TTC549 (cell line): ENCODE results near the gene C9orf85.

Source experiments
- FAIRE-seq: peaks from 2 replicates; lab custom pipeline; 2012; peaks lifted over from hg19 to GRCh38; lab: Jason Lieb, UNC

The C9orf85 gene

DNA sequence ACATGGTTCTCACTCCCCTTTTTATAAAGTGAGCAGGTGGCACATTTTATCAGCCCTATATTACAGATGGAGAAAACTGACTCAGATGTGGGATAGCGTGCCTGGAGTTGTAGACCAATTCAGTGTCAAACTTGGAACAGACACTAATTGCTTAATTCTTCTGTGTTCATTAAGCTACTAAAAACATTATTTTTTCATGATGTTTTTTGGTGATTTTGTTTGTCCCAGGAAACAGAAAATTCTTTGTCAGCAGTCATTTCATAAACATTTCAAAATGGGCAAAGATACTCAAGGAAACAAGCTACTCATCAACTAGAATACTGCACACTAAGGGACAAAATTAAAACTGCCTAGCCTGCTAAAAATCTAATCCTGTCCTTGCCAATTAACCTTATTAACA is 2.6 kb upstream of the C9orf85 start:
- FAIRE-seq, result no peak

DNA sequence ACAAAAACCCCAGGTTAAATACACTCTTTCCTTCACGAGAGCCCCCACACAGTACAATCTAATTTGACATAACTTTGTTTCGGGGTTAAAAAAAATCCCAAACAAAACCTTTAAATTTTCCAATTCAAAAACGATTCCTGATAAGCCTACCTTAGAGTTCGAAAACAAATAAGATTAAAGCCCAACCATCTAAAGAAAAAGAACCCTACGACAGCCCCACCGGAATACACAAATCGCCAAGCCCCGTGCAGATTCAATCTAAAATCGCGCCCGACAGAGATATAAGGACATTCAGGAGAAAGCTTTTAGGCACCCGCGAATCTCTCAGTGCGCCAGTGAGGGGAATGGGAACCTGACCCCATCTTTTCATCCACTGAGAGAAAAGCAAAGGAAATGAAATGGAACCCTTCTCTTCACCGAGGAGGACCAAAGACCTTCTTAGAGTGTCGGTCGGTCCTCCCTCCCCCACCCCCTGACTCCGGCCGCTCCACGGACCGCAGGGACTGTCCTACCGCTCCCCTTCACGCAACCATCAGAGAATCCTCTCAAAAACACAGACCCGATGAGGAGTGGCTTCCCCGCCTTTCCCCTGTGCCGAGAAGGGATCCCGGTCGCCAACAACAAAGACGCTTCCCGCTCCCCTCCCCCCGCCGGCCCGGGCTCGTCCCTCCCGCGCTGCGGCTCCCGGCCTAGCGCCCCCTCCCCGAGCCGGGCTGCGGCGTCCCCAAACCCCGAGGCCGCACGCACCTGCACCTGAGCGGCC is 1.4 kb upstream of the C9orf85 start:
- FAIRE-seq, result no peak

DNA sequence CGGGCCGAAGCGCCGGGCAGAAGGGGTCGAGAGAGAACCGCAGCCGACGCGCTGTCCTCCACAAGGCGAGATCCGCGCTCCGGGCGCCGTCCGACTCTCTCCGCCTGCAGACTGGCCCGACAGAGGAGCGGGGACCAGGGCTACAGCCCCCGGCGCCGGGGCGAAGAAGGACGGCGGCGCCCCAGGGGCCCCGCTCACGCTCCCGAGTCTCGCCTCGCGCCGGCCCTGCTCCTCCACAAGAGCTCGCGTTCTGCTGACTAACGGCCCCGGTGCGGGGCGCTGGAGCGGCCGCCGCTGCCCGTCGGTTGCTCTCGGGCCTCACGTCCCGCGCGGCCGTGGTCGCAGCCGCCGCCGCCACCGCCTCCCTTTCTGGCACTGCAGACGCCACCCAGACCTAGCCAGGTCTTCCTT is 784 bp upstream of the C9orf85 start:
- no peak for FAIRE-seq

DNA sequence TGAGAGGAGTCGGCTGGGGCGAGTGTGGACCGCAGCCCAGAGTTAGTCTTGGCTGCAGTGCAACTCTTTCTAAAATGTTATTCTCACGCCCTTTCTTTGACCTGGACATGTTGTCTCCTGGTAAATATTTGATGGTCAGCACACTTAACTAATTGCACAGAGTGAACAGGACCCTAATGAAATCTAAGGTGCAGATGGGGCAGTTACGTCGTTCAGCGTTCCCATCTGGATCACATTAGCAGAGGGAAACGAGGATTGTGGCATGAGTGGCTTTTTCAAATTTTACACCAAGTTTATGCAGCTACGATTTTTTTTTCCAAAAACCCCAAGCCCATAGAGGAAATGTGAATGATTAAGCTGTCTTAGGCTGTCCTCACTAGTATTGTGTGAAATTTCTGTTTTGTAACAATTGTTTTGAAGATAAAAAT is 483 bp downstream of the C9orf85 start:
- no peak for FAIRE-seq

DNA sequence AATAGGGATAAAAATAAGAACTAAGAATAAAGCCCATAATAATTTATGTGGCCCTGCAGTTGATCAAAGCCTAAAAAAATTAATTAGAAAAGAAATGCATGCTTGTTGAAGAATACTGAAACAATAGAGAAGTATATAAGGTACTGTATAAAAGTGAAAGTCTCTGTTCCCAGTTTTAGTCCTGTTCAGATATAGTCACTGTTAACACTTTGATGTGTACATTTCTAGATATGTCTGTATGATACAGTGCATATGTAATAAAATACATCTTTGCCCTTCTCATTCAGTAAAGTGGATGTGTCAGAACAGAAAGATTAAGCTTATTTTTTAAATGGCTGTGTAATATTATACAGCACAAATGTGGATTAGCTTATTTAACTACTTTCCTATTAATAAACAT is 4.1 kb downstream of the C9orf85 start:
- FAIRE-seq, result no peak

DNA sequence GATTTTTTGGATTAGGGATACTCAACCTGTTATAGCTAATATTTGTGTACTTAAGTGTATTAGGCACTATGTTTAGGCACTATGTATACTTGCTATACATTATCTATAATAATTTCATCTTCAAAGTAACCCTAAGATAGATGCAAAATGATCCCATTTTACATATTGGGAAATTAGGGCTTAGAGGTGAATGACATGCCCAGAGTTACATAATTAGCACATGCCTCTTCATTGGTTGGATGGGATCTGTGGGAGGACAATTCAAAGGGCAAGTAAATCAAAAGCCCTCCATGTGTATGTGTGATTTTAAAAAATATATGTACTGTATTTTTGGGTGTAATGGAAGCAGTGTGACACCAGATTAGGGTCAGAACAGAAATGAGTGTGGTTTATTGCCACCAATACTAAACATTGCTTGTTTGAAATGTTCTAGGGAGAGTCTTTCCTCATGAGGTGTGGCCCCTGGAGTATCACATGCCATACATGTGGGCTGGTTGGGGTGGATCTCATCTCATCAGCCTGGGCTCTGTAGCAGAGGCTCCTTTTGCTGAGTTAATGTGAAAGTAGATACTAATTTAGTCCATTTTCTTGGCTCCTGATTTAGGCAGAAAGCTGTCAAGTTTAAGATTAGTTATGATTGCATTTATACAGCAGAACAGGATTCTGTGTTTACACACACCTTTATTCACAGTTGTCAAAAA is 5.5 kb downstream of the C9orf85 start:
- no peak for FAIRE-seq

DNA sequence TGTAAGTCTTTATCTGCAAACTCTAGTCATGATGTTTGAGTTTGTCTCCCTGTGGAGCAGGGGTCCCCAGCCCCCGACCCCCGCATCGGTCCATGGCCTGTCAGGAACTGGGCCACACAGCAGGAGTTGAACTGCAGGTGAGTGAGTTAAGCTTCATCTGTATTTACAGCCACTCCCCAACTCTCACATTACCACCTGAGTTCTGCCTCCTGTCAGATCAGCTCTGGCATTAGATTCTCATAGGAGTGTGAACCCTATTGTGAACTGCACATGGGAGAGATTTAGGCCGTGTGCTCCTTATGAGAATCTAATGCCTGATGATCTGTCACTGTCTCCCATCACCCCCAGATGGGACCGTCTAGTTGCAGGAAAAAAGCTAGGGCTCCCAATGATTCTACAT is 7.0 kb downstream of the C9orf85 start:
- no peak for FAIRE-seq

DNA sequence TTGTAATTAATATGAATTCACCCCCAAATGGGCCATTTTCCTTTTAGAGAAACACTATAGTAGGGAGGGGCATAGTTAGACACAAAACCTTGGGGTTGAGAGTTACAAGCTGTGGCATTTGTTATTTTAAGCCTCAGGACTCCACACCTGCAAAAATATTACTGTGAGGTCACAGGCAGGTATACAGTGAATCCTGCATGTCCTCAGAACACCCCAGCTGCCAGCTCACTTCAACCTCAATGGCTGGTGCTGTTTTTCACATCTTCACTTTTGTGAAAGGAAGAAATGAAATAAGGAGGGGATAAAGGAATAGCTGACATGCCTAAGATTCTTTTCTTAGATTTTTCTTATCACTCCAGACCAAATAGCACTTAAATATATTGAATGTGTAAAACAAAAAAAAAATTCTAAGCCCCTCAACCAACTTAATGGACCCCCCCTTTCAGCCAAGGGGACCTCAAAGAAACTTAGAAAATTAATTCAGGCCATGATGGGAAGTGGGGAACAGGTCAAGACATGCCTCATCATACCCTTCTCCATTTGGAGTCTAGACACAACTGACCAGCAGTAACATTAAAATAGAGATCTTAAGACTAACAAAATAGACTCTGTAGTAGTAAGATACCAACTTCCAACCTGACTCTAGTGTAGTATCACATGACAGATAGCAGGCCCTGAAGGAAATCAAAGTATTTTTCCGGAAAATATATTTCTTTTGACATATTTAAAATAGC is 9.2 kb downstream of the C9orf85 start:
- FAIRE-seq, result no peak

DNA sequence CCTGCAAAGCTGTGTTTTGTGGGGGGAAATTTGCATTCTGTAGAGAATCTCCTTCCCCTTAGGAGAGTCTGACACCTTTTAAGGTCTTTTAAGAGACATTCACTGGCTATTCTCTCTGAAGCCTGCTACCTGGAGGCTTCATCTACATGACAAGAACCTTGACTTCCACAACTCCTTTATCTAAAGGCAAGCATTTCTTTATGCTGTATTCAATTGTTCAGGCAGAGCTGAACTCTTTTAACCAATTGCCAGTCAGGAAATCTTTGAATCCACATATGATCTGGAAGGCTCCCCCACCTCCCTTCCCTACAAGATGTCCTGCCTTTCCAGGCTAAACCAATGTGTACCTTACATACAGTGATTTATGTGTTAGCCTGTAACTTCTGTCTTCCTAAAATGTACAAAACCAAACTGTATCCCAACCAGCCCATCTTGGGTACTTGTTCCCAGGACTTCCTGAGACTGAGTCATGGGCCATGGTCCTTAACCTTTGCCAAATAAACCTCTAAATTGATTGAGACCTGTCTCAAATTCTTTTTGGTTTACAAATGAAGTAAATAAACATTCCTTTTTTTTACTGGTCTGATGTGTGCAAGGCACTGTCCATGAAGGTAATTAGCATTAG is 9.9 kb downstream of the C9orf85 start:
- no peak for FAIRE-seq

DNA sequence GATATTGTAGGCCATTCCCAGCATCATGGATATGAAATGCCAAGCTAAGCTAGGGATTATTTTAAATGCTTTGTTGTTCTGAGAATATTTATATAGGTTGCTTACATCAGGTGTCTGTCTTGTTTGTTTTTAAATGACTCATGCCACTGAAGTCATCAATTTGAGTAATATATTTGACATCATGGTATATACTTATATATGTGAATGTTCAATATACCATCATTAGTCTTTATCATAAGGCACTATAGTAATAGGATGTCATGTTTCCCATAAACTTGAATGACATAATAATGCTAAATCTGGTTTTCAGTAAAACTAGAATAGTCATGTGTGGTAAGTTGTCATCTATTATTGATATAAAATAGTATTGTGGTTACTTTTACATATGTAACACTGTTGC is 13.1 kb downstream of the C9orf85 start:
- no peak for FAIRE-seq

DNA sequence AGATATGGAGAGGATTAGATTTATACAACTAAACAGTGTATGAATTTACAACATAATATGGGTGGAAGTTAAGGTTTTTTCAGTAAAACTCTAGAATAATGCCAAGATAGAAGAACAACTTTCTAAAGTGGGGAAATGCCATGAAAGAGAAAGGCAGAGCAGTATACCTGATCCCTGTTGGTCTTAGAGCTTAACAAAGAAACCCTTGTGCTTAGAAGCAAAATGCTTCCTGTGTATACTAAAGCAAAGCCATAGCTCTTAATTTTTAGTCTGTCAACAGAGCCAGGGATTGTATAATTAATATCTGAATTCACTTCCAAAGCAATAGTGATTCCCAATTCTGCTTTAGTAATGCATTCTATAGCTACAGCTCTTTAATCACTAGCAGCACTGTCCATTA is 14.4 kb downstream of the C9orf85 start:
- no peak for FAIRE-seq

DNA sequence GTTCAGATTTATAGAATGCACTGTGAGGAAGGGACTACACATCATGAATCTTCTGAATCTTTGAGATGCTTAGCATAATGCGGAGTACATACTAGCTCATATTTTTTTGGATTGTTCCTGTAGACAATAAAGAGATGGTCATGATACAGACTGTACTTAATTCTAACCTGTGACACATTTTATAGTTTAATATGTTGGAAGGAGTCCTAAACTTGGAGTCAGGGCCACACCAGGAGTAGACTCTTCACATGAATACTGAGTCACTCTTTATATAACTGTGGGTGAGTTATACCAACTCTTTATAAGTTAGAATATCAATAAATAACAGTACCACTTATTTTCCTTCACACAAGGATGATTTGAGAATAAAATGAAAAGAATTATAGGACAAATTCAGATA is 16.9 kb downstream of the C9orf85 start:
- FAIRE-seq, result no peak

DNA sequence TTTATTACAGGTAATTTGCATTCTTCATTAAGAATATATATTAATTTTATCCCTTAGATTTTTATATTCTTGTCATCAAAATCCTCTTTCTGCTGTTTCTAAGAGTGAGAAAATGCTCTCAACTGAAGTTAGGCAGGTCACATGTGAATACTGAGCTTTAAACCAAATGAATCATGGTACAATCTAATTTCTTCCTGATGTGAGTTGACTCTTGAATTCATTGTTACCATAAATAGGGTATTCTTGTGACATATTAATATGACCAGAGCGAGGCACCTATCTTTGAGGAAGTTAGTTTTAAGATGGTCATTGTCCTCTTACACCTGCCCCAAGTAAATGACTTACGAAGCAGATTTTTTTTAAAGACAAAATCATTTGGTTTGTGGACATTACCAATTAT is 17.4 kb downstream of the C9orf85 start:
- no peak for FAIRE-seq

DNA sequence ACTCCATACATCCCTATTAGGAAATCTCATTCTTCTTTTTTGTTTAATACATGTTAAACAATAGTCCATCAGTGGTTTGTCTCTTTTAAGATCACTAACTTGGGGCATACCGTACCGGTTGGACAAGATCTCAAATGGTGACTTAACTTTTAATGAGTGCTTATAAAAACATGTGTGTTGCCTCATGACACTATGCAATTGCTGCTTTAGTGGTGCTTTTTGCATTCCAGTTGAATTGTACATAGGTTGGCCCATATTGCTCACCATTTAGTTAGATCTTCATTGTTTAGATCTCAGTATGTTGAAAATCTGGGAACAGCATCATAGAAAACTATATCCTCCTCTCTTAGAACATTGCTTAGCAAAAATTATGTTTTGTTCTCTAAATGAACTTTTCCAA is 17.8 kb downstream of the C9orf85 start:
- FAIRE-seq, result no peak

DNA sequence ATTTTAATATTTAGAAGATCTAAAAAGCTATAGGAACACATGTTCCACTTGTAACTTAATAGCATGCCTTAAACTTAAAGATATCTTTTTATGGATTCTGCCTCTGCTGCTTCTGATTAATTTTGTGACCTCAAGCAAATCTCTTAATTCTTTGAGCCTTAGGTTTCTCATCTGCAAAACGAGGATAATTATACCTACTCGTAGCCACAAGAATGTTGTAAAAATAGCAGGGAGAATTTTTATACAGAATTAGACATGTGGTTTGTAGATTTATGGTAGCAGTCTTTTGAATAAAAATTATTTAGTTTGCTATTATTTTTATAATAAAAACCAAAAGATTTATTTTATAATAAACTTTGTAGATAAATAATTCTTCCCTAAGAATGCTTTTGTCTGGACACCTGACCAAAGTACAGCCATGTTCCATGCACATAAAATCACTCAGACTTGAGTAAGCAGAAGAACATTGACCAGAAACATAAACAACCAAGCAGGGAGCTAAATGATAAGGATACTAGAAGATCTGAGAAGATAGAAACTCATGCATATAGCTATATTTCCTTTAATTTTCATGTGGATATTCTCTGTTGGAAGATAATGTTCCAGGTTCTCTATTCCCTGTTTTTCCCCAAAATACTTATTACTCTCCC is 18.5 kb downstream of the C9orf85 start:
- FAIRE-seq, result no peak

DNA sequence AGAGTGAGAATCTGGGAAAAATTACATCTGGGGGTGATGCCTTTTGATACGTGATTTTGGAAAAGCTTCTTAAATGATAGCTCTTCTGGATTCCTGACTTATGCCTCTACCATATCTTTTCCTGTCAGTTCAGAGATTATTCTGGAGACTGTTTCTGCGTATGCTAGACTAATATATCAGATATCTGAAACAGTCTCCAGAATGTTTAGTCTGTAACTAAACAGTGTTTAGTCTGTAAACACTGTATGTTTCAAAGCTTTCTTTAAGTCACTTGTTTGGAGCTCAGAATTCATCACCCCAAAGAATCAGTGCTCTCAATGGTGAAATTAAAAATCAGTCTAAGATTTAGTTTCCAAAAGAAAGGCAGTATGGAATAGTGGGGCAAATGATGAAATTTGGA is 19.7 kb downstream of the C9orf85 start:
- no peak for FAIRE-seq

DNA sequence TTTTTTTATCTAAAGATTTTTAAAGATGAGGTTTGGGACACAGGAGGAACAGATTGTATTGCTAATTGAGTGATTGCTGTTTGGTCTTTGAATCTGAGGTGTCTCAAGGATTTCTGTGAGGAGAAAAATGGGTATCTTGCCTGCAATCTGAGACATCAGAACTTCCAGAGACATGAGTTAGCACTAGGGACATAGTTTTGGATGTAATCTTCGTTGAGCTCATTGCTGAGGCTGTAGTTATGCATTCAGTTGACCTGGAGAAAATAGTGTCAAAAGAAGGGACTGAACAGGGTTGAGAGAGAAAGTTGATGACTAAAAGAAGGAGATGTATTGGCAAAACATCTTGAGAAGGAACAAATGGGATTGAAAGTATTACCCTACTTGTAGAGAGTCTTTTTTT is 24.6 kb downstream of the C9orf85 start:
- FAIRE-seq, result no peak

DNA sequence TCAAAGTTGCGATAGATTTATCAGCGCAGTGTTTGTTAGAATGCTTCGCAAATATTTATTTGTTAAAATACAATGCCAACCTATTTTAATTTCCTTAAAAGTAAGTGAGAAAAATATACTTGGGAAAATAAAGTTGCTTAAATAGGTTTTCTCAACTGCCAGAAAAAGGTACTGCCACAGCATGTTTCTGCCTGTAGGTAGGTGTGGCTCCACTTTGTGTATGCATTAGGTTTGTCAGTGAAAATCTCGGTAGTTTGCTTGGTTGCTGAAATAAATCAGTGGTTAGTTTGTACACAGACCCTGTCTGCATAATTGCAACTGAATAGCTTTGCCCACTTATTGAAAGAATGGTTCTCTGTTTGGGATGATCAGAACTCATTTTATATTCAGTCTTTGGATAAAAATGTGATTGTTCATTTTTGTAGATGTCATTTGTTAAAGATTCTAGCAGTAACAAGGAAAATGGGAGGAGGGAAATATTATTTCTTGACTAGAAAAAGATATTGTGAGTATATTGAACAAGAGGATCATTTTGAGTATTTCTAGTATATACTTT is 25.7 kb downstream of the C9orf85 start:
- no peak for FAIRE-seq

DNA sequence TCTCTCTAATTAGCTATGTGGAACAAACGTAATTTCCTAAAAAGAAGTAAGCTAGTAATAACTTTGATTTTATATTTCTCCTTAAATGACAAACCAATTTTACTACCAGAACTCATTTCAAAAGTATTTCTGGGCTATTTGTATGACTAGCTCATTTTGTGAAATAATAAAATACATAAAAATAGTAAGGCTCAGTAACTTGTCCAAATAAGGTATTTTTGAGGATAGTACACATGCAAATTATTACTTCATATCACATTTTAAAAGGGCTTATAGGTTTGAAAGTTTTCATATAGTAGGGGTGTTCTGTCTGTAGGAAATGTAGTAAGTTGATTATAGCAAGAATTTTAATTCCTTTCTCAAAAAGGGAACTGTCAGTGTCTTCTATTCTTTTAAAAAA is 26.5 kb downstream of the C9orf85 start:
- FAIRE-seq, result no peak

DNA sequence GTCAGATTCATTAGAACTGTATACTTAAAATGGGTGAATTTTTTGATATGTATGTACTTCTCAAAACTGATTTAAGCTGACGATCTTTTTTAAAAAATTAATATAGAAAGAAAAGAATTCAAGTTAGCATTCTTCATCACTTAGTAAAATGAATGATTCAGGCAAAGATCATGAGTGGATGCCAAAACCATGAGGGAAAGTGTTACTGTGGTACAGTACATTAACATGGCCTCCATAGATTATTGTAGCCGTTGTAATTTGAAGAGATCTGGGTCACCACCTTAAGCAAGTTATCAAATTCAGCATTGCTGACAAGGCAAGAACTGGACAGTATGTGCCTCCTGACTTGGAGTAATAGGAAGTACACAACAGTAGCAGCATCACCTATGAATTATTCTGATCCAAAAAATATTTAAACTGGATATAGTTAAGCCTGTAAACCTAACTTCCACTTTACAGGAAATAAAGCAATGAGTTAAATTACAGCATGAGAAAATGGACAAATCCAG is 29.7 kb downstream of the C9orf85 start:
- FAIRE-seq, result no peak

DNA sequence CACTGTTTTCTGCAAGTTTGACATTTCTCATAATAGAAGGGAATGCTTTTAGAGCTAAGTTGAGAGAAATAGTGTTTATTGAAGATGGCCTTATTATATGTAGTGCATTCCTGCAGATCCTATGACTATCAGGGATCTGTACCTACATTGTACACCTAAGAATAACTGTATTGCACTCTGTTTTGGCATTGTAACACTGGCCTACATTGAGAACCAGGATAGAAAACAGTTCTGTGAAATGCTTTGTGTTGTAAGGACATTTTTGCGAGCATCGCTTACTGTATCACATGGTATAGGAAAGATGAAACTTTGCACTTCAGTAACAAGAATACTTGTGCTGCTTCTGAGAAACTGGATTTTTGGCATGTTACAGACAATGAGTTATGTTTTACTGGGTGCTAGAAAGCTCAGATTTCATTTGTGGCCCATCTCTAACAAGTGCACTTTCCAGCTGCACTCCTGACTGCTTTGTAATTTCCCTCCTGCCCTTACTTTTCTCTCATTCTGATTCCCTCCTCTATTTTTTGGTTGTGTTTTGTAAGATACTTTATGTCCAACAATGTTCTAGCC is 30.6 kb downstream of the C9orf85 start:
- FAIRE-seq, result no peak
